GM06990 (cell line): Measurements from ENCODE around the gene ERN1.

Experiments used
- DNase-seq: peaks from one replicate; pipeline ENCODE4 v3.0.0-alpha.2; 2011; ENCODE audit not compliant: insufficient read length; ENCODE audit errors: extremely low read depth
- H3K27me3 ChIP-seq: replicated peaks from 2 replicates; pipeline ENCODE4 v1.6.0; 2011; ENCODE audit warnings: low read length; ENCODE audit not compliant: control insufficient read depth, insufficient read depth
- H3K36me3 ChIP-seq: 2 replicates; pipeline ENCODE4 v1.5.1; 2011; ENCODE audit warnings: low read length; ENCODE audit not compliant: control insufficient read depth, insufficient read depth
- H3K4me3 ChIP-seq: replicated peaks from 2 replicates; pipeline ENCODE4 v1.5.1; 2011; ENCODE audit warnings: low read depth, mild to moderate bottlenecking, control low read depth, low read length
- CTCF ChIP-seq: IDR thresholded peaks from 2 replicates; pipeline ENCODE4 v1.5.1; 2011; ENCODE audit warnings: low read length, control low read depth, mild to moderate bottlenecking, inconsistent platforms; ENCODE audit not compliant: insufficient read depth, poor library complexity, severe bottlenecking

The ERN1 gene

GRCh38 chr17:64067657-64068056, 62.3 kb downstream of the ERN1 start:
- TF ChIP-seq CTCF = no peak
- peaks cover 27% of the 10 kb centered on the region for H3K36me3 ChIP-seq
- DNase-seq = no peak
- H3K4me3 ChIP-seq = no peak overlapping the region
- H3K27me3 ChIP-seq = no peaks in the 10 kb centered on the region

GRCh38 chr17:64066716-64067115, 63.2 kb downstream of the ERN1 start:
- no peak for TF ChIP-seq CTCF
- no peaks in the 10 kb centered on the region for H3K27me3 ChIP-seq
- peaks cover 25% of the 10 kb centered on the region for H3K36me3 ChIP-seq
- H3K4me3 ChIP-seq = no peak overlapping the region
- no peak for DNase-seq

- DNase-seq = no peak
- H3K4me3 ChIP-seq = no peak overlapping the region
- peaks cover 20% of the 10 kb centered on the region for H3K36me3 ChIP-seq
- no peak for TF ChIP-seq CTCF
- H3K27me3 ChIP-seq = no peaks in the 10 kb centered on the region
These were observed 64.8 kb downstream of the ERN1 start for GRCh38 chr17:64065161-64065560.

- H3K36me3 ChIP-seq = peaks cover 19% of the 10 kb centered on the region
- H3K27me3 ChIP-seq = no peaks in the 10 kb centered on the region
- no peak overlapping the region for H3K4me3 ChIP-seq
- no peak for TF ChIP-seq CTCF
- DNase-seq = no peak
These were observed 65.6 kb downstream of the ERN1 start for GRCh38 chr17:64064331-64064730.

- peak; percentile 48 for TF ChIP-seq CTCF
- Histone ChIP-seq H3K27me3 (no peaks in the 10 kb centered on the region), H3K36me3 (peaks cover 19% of the 10 kb centered on the region), H3K4me3 (no peak overlapping the region)
- peak; percentile 52 for DNase-seq
These were observed 66.1 kb downstream of the ERN1 start for GRCh38 chr17:64063766-64064224.

- H3K27me3 ChIP-seq = no peaks in the 10 kb centered on the region
- no peak overlapping the region for H3K4me3 ChIP-seq
- no peak for TF ChIP-seq CTCF
- DNase-seq = peak; percentile 54
- peaks cover 15% of the 10 kb centered on the region for H3K36me3 ChIP-seq
These were observed 66.9 kb downstream of the ERN1 start for GRCh38 chr17:64063088-64063487.
